Gastroesophageal sphincter (tissue), 3 donors: Measurements from ENCODE around the gene LCN9.

Source experiments
- CTCF ChIP-seq, 4 experiments: fragments of 200-600 bp in 2 of 4; fragments of 450-650 bp in 2 of 4; sonication (generic) in 1 of 4; IDR thresholded peaks; one replicate each; pipeline ENCODE4 v1.5.1; 2017 to 2019; ENCODE audit warnings: antibody characterized with exemption in 4 of 4, mild to moderate bottlenecking in 2 of 4, moderate library complexity in 2 of 4
- EP300 ChIP-seq: sonication (generic); formaldehyde crosslinking; IDR thresholded peaks from one replicate; pipeline ENCODE4 v1.6.1; 2017; ENCODE audit warnings: antibody characterized with exemption, mild to moderate bottlenecking
- POLR2A ChIP-seq, 2 donors: fragments of 450-650 bp; IDR thresholded peaks; one replicate each; pipeline ENCODE4 v1.6.1; 2017; ENCODE audit warnings: antibody characterized with exemption in 2 of 2, mild to moderate bottlenecking in 2 of 2, moderate library complexity in 1 of 2
- POLR2AphosphoS5 ChIP-seq: sonication (generic); formaldehyde crosslinking; IDR thresholded peaks from one replicate; pipeline ENCODE4 v1.6.1; 2017; ENCODE audit warnings: antibody characterized with exemption

GRCh38 chr9:135693265-135693664, 30.2 kb downstream of the LCN9 start:
- TF ChIP-seq POLR2A (IDR thresholded peaks at IDR 0.05) (no peak), CTCF (IDR thresholded peaks at IDR 0.05) (no peak), POLR2AphosphoS5 (no peak), EP300 (no peak)
